ENCODE measurements around the gene ZSCAN22.

- TF ChIP-seq, protein P1, sequence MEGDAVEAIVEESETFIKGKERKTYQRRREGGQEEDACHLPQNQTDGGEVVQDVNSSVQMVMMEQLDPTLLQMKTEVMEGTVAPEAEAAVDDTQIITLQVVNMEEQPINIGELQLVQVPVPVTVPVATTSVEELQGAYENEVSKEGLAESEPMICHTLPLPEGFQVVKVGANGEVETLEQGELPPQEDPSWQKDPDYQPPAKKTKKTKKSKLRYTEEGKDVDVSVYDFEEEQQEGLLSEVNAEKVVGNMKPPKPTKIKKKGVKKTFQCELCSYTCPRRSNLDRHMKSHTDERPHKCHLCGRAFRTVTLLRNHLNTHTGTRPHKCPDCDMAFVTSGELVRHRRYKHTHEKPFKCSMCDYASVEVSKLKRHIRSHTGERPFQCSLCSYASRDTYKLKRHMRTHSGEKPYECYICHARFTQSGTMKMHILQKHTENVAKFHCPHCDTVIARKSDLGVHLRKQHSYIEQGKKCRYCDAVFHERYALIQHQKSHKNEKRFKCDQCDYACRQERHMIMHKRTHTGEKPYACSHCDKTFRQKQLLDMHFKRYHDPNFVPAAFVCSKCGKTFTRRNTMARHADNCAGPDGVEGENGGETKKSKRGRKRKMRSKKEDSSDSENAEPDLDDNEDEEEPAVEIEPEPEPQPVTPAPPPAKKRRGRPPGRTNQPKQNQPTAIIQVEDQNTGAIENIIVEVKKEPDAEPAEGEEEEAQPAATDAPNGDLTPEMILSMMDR (conservative IDR thresholded peaks at IDR 0.05; ENCODE audit: low read depth, low read length) = no peak
- no peak for TF ChIP-seq EZH2 (IDR thresholded peaks at IDR 0.05; ENCODE audit: borderline replicate concordance, low read depth, low read length, poor library complexity, severe bottlenecking)
Measured at GRCh38 chr19:58355215-58355796, 28.5 kb downstream of the ZSCAN22 start.

Data from A673 (cell line).